RCC 7860 (cell line): ENCODE results near the gene APBB2.
"Not testable (repeated sequence)": the region's sequence is repeated elsewhere in the genome, so short reads cannot be mapped to it uniquely, and the experiment has no call there.

ENCODE experiments used
- DNase-seq: peaks from one replicate; pipeline ENCODE4 v3.0.0-alpha.2; 2015; ENCODE audit warnings: low spot score
- FAIRE-seq: peaks from 2 replicates; lab custom pipeline; 2012; peaks lifted over from hg19 to GRCh38; lab: Jason Lieb, UNC

The APBB2 gene

DNA sequence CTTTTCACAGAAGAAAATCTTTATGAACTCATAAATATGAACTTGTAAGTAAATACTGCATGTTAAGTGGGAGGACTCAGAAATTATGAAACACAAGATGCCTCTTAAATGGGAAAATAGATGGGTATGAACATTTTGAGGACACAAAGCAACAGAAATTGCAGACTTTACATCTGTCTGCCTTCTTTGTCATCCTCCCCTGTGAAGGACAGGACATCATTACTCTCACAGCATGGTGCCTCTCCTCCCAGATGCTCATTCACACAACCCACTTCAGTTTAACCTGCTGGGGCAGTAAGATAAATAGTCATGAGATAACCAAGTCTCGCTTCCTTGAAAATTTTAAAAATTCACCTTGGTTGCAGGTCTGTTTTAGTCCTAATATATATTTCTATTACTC lies 144.5 kb downstream of the APBB2 start:
- no peak for FAIRE-seq

GRCh38 chr4:41069257-41069656 lies 145.1 kb downstream of the APBB2 start:
- DNase-seq (no peak), FAIRE-seq (no peak)

More for the DNA sequence above, 144.5 kb downstream of the APBB2 start:
- DNase-seq = no peak

- DNase-seq (no peak), FAIRE-seq (no peak)
These were observed 147.0 kb downstream of the APBB2 start for GRCh38 chr4:41067369-41067768.

- no peak for FAIRE-seq
These were observed 148.3 kb downstream of the APBB2 start for GRCh38 chr4:41066049-41066448.

DNA sequence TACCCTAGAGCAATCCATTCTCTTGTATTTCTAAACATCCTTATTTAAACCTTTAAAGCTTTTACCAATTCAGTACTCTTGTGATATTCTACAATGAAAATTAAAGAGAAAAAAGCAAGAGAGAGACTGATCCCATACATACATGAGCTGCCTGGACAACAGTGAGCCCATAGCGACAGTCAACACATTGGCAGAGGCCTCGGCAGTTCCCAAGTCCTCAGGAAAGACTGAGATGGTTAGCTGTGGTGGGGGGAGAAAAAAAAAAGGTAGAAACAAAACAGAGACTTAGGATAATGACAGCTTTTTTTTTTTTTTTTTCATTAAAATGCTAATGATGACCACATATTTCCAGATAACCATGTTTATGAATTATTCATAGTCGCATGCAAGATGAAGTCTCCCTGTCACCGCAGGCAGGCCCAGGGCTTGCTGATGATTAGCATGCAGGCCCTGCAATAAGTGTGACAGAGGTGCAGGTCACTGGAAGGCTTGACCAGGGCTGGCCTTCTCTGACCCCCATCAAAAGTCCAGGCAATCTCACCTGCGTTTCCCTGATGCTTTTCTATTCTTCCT lies 148.8 kb downstream of the APBB2 start:
- FAIRE-seq (no peak), DNase-seq (no peak)

More at GRCh38 chr4:41066049-41066448, 148.3 kb downstream of the APBB2 start:
- DNase-seq = no peak

GRCh38 chr4:41064953-41065352 lies 149.4 kb downstream of the APBB2 start:
- DNase-seq (no peak), FAIRE-seq (no peak)

DNA sequence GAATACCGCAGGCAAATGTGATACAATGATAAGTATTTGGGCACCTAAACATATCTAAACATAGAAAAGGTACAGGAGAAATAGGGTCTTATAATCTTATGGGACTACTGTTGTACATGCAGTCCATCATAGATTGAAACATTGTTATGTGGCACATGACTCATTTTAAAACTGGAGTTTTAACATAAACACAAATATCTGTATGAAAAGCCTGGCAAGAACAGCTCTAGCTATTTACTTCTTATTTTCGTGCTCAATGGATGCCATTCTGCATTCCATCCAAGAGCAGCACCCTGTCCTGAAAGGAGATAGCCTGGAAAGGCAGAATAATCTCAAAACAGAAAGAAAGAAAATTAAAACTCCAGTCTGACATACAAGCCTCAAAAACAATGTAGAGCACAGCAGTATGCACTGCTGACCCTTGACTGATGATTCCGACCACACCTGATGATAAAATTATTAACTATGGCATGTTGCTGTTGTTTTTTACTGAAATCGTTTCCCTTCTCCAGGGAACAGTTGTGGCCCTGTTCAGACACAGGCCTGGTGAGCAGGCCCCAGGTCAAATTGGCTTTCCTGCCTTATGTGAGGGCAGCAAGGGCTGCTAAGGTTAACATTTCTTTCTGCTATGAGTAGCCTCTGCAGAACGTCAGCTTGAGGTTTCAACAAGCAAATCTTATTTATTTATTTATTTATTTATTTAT lies 152.7 kb downstream of the APBB2 start:
- no peak for DNase-seq
- no peak for FAIRE-seq

DNA sequence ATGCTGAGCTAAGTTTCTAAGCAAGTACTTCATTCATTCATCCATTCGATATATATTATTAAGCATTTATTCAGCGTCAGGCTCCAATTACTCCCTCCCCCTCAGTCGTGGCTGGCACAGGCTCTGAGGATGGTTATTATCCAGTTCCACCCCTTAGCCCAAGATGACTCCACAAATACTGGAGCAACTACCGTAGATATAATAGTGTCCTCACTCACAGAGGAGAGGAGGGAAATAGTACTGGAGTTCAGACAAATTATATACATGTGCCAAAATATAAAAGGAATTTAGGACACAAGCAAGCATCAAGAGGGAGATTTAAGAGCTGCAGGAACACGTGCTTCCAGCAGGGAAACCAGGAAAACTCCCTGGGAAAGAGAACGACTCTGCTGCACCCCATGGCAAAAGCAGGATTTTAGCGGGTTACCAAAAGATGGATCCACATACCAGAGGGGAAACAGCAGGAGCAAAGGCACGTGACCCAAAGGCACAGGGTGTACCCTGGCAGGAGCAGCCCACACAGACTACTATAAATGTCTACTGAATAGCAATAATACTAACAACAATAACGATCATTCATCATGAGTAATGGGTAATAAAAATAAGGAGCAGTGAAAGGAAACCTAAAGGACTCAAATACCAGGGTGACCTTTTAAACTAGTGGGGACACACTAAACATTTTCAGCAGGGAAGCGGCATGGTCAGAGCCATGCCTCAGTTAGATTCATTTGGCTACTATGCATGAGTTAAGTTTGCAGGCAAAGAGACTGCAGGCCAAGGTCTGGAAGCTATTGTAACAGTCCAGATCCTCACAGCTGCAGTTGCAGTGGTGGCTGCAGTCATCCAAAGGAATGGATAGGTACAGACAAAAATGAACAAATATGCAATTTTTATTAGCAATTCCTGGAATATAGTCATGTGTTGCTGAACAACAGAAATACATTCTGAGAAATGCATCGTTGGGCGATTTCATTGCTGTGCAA lies 153.7 kb downstream of the APBB2 start:
- FAIRE-seq (no peak), DNase-seq (no peak)

GRCh38 chr4:41059411-41059810 lies 154.9 kb downstream of the APBB2 start:
- not testable (repeated sequence) for DNase-seq, FAIRE-seq

DNA sequence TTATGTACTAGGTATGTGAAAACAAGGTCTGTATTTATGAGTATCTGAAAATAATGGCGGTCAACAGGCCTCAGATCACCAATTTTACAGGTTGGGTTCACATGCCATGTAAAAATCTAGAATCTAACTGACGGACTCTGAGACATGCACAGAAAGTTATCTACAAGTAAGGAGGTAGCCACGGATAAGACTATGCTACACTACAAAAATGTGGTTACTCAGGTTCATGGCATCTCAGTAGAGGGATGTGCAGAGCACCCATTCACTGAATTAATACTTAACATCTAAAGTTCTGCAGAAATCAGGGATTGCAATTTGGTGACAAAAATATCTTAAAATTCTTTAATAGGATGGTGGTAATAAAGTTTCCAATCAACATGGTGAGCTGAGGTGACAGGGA lies 155.9 kb downstream of the APBB2 start:
- FAIRE-seq = no peak
- no peak for DNase-seq

DNA sequence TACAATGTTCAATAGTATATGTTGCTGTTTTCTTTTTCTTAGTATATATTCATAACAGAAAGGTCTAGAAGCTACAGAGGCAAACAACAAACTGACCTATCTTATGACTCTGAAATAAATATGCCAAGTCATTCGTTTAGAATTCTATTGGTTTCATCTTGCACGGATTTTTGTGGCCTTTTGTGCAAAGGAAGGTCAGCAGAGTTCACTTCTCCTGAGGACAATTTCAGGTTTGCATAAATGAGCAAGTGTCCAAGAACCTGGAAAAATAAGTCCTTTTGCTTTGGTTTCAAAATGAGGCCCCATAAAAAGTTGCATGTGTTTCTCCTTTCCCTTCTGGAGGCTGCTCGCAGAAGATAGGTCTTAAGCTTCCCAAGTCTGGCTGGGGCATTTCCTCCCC lies 156.9 kb downstream of the APBB2 start:
- FAIRE-seq (no peak), DNase-seq (no peak)

GRCh38 chr4:41052287-41052686 lies 162.1 kb downstream of the APBB2 start:
- DNase-seq (no peak), FAIRE-seq (no peak)

DNA sequence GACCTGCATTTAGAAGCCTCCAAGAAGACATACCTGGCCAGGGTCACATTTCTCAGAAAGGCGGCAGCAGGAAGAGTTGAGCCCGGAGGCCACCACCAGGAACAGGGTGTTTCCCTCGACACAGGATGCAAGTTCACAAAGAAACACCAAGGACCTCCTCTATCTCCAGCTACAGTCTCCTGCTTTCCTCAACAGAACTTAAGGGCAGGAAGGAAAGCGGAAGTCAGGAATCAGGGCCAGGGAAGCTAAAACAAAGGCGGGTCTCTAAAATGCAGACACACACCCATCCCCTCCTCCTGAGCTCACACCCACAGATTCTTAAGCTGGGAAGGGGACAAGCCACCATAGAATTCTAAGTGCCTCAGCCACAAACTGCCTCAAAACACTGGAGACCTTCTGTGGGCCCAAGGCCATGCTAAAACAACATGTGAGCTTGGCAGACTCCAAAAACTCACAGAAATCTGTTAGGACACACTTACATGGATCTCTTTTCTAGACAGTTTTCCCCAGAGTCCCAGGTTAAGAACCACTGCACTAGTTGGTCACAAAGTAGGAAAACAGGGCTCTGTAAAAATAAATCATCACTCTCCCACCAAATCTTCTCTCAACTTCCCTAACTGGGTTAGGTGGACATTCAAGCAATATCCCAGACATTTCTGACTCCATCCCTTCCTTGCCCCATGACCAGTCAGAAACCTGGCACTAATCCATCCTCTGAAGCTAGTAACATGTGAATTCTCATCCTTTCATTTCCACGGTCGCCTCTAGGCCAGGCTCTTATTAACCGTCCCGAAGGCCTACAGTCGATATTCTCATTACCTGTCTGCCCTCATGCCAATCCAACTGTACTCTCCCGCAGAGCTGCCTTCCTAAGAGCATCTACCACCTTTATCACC lies 163.2 kb downstream of the APBB2 start:
- FAIRE-seq (no peak), DNase-seq (no peak)

- no peak for FAIRE-seq
- DNase-seq = no peak
These were observed 164.2 kb downstream of the APBB2 start for GRCh38 chr4:41050116-41050515.

DNA sequence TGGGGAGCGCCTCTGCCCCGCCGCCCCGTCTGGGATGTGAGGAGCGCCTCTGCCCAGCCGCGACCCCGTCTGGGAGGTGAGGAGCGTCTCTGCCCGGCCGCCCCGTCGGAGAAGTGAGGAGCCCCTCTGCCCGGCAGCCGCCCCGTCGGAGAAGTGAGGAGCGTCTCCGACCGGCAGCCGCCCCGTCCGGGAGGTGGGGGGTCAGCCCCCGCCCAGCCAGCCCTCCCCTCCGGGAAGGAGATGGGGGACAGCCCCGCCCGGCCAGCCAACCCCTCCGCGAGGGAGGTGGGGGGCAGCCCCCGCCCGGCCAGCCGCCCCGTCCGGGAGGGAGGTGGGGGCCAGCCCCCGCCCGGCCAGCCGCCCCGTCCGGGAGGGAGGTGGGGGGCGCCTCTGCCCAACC lies 165.2 kb downstream of the APBB2 start:
- not testable (repeated sequence) for DNase-seq, FAIRE-seq

- DNase-seq = no peak
- FAIRE-seq = no peak
These were observed 169.6 kb downstream of the APBB2 start for GRCh38 chr4:41044791-41045190.

- FAIRE-seq = no peak
- no peak for DNase-seq
These were observed 170.2 kb downstream of the APBB2 start for GRCh38 chr4:41044165-41044564.

- no peak for FAIRE-seq
These were observed 170.9 kb downstream of the APBB2 start for GRCh38 chr4:41043465-41043864.

GRCh38 chr4:41041551-41041950 lies 172.8 kb downstream of the APBB2 start:
- FAIRE-seq (no peak), DNase-seq (no peak)

More at GRCh38 chr4:41043465-41043864, 170.9 kb downstream of the APBB2 start:
- no peak for DNase-seq

GRCh38 chr4:41039317-41039716 lies 175.0 kb downstream of the APBB2 start:
- FAIRE-seq (no peak), DNase-seq (no peak)
